Measurements from ENCODE around the gene NLRC5. TPM values are rescaled to one million over a fixed set of nuclear protein-coding genes. Genes with fewer than 3 reads are reported as not detected.

The NLRC5 gene
- total and polyA plus RNA-seq, 9 of the 15 experiments (the other 6 are each of a cell fraction or from before 2014, with no cell fraction given), result 0.59 to 0.71 TPM; not detected in 7

- TF ChIP-seq HDAC8 (tag; IDR thresholded peaks at IDR 0.05) (no peak), SIN3A (IDR thresholded peaks at IDR 0.05; ENCODE audit: borderline replicate concordance in 2 of 2, control insufficient read depth in 1 of 2, low read depth in 2 of 2, low read length in 2 of 2) (no peak), GABPA (tag; conservative IDR thresholded peaks at IDR 0.05; ENCODE audit: low read depth) (no peak), ZBTB7A (IDR thresholded peaks at IDR 0.05; ENCODE audit: borderline replicate concordance, control insufficient read depth, low read depth, low read length) (no peak), ASH1L (IDR thresholded peaks at IDR 0.05; ENCODE audit: borderline replicate concordance, low read depth, partially characterized antibody) (no peak), ZBTB9 (CRISPR knock-in tag; IDR thresholded peaks at IDR 0.05) (no peak), MCM2 (IDR thresholded peaks at IDR 0.05; ENCODE audit: low read depth) (no peak)
These were observed 8.6 kb downstream of the NLRC5 start (continued) for GRCh38 chr16:56997931-56998330.

- Histone ChIP-seq H3K27ac (ENCODE audit: extremely low read depth, low read depth, low read length) (no peak overlapping the region), H3K9ac (ENCODE audit: insufficient read depth in 1 of 2, low read depth in 2 of 2, low read length in 2 of 2) (no peak overlapping the region), H3K4me3 (no peak overlapping the region), H3K9me3 (replicated peaks; ENCODE audit: control insufficient read depth, insufficient read depth, low read depth, low read length) (no peaks in the 10 kb centered on the region), H3K9me1 (ENCODE audit: control insufficient read depth, insufficient read depth, low read length) (no peaks in the 10 kb centered on the region), H3K27me3 (ENCODE audit: control insufficient read depth in 2 of 2, insufficient read depth in 2 of 2, low read length in 2 of 2) (peaks cover 10 to 35% of the 10 kb centered on the region in 2 experiments; a peak in 4 of 5 replicates), H4K20me1 (replicated peaks; ENCODE audit: control insufficient read depth, insufficient read depth, low read length) (0 out of 2 replicates have a peak, but pooled peaks cover 4% of the 10 kb centered on the region), H3K79me2 (ENCODE audit: control insufficient read depth, insufficient read depth, low read length) (no peaks in the 10 kb centered on the region), H3K36me3 (ENCODE audit: control insufficient read depth, insufficient read depth, low read length) (no peaks in the 10 kb centered on the region), H2AFZ (ENCODE audit: low read depth, low read length) (no peak overlapping the region), H3K4me2 (ENCODE audit: insufficient read depth, low read length) (no peak overlapping the region), H3K4me1 (replicated peaks in 1 of 2; ENCODE audit: control insufficient read depth in 2 of 2, insufficient read depth in 2 of 2, low read length in 2 of 2) (no peaks in the 10 kb centered on the region)
- BruUV-seq (replicated peaks), result no TSS peak
- POLR2A ChIA-PET, result interaction anchor here (0.5 kb wide), 1 partner anchor 34 kb away, joined by 3 read pairs; no protein-coding TSS in a partner anchor
- CTCF ChIA-PET (ENCODE audit: low intra/inter-chr PET ratio), result no interaction called here
- DNase-seq (ENCODE audit: extremely low read depth in 1 of 4, low spot score in 3 of 4), result no peak
- no peak for FAIRE-seq
- intact Hi-C loops (cut with micrococcal nuclease), result no loop called here
- in situ Hi-C loops (cut with MboI), result no loop called here
- 0% methylated on average over 3 of the region's 3 CpGs for WGBS (ENCODE audit: insufficient coverage, low coverage, missing lambda C conversion rate)
- no peak for ATAC-seq
- TF ChIP-seq KDM1A (IDR thresholded peaks at IDR 0.05), result peak in 1 of 2 experiments; percentile 27; a peak in 1 of 4 replicates
- TF ChIP-seq ZNF134 (CRISPR knock-in tag; conservative IDR thresholded peaks at IDR 0.05), result no peak
- TF ChIP-seq FOXP1 (CRISPR knock-in tag; IDR thresholded peaks at IDR 0.05), result no peak
- TF ChIP-seq MLX (CRISPR knock-in tag; conservative IDR thresholded peaks at IDR 0.05), result no peak
- no peak for TF ChIP-seq CHAMP1 (IDR thresholded peaks at IDR 0.05)
- 0 out of 2 replicates have a peak, but pooled peaks have one; percentile 31 for TF ChIP-seq HDAC2 (IDR thresholded peaks at IDR 0.05)
- peak; percentile 81 for TF ChIP-seq BCOR (IDR thresholded peaks at IDR 0.05)
- TF ChIP-seq RBM25 (IDR thresholded peaks at IDR 0.05; ENCODE audit: low read depth, low read length, severe bottlenecking), result peak; percentile 91
- TF ChIP-seq ARID2 (IDR thresholded peaks at IDR 0.05), result no peak
- TF ChIP-seq SMARCA5 (IDR thresholded peaks at IDR 0.05), result 0 out of 2 replicates have a peak, but pooled peaks have one; percentile 24
- TF ChIP-seq MTA3 (IDR thresholded peaks at IDR 0.05; ENCODE audit: borderline replicate concordance), result no peak
- TF ChIP-seq KLF10 (CRISPR knock-in tag; IDR thresholded peaks at IDR 0.05), result no peak
These were observed 9.0 kb downstream of the NLRC5 start for GRCh38 chr16:56998352-56998751.
